Mesenchymal stem cell (in vitro differentiated cells and primary cell): ENCODE measurements around the gene TSR2. TPM values are rescaled to one million over a fixed set of nuclear protein-coding genes. Genes with fewer than 3 reads are reported as not detected.

Experiments
- DNase-seq: peaks from one replicate; pipeline ENCODE4 v3.0.0-alpha.2; 2013
- H2AFZ ChIP-seq: one replicate; pipeline ENCODE4 v1.6.1; 2013; ENCODE audit warnings: low read depth, mild to moderate bottlenecking, control low read depth, inconsistent platforms, low read length, moderate library complexity
- H2AK5ac ChIP-seq: 2 replicates; pipeline ENCODE4 v1.6.1; 2013; ENCODE audit warnings: low read length, moderate library complexity, mild to moderate bottlenecking, inconsistent platforms; ENCODE audit not compliant: severe bottlenecking
- H2BK120ac ChIP-seq: one replicate; pipeline ENCODE4 v1.6.1; 2013; ENCODE audit warnings: low read depth, mild to moderate bottlenecking, inconsistent platforms, low read length, moderate library complexity
- H2BK12ac ChIP-seq, 2 experiments: one replicate each; pipeline ENCODE4 v1.6.1; 2013; ENCODE audit warnings: inconsistent platforms in 2 of 2, low read length in 2 of 2, mild to moderate bottlenecking in 2 of 2, moderate library complexity in 2 of 2, control low read depth in 1 of 2
- H2BK15ac ChIP-seq: one replicate; pipeline ENCODE4 v1.6.1; 2013; ENCODE audit warnings: mild to moderate bottlenecking, low read depth, inconsistent platforms; ENCODE audit not compliant: poor library complexity, severe bottlenecking
- H2BK5ac ChIP-seq: 2 replicates; pipeline ENCODE4 v1.6.1; 2013; ENCODE audit warnings: low read depth, mild to moderate bottlenecking, low read length, control low read depth, inconsistent platforms; ENCODE audit not compliant: poor library complexity, severe bottlenecking
- H3K14ac ChIP-seq, 2 experiments: one replicate each; pipeline ENCODE4 v1.6.1; 2013; ENCODE audit warnings: inconsistent platforms in 2 of 2, low read length in 2 of 2, control low read depth in 1 of 2, mild to moderate bottlenecking in 1 of 2, moderate library complexity in 1 of 2
- H3K18ac ChIP-seq, 2 experiments: one replicate each; pipeline ENCODE4 v1.6.1; 2013; ENCODE audit warnings: inconsistent platforms in 2 of 2, low read length in 2 of 2, control low read depth in 1 of 2, low read depth in 1 of 2, mild to moderate bottlenecking in 1 of 2
- H3K23ac ChIP-seq, 2 experiments: one replicate each; pipeline ENCODE4 v1.6.1; 2013; ENCODE audit warnings: inconsistent platforms in 2 of 2, low read length in 2 of 2, mild to moderate bottlenecking in 2 of 2, moderate library complexity in 2 of 2, control low read depth in 1 of 2
- H3K27ac ChIP-seq: 2 replicates; pipeline ENCODE4 v1.5.1; 2013; ENCODE audit warnings: mild to moderate bottlenecking, moderate library complexity, low read length, control low read depth, inconsistent platforms; ENCODE audit not compliant: poor library complexity, severe bottlenecking
- H3K27me3 ChIP-seq, 2 experiments: 2 replicates each; pipeline versions ENCODE4 v1.6.1 to v1.7.0; 2013; ENCODE audit warnings: low read length in 2 of 2, mild to moderate bottlenecking in 2 of 2, moderate library complexity in 2 of 2, control low read depth in 1 of 2, inconsistent platforms in 1 of 2; ENCODE audit not compliant: control insufficient read depth in 1 of 2, insufficient read depth in 1 of 2
- H3K36me3 ChIP-seq, 2 experiments: 2 replicates each; pipeline versions ENCODE4 v1.6.1 to v1.7.0; 2013; ENCODE audit warnings: low read length in 2 of 2, control low read depth in 1 of 2, inconsistent platforms in 1 of 2, low read depth in 1 of 2, mild to moderate bottlenecking in 1 of 2; ENCODE audit not compliant: insufficient read depth in 2 of 2, control insufficient read depth in 1 of 2
- H3K4ac ChIP-seq, 2 experiments: one replicate each; pipeline ENCODE4 v1.6.1; 2013; ENCODE audit warnings: inconsistent platforms in 2 of 2, low read length in 2 of 2, mild to moderate bottlenecking in 2 of 2, moderate library complexity in 2 of 2, control low read depth in 1 of 2, low read depth in 1 of 2
- H3K4me1 ChIP-seq: 2 replicates; pipeline ENCODE4 v1.6.1; 2013; ENCODE audit warnings: low read depth, low read length, control low read depth; ENCODE audit not compliant: control insufficient read depth, insufficient read depth
- H3K4me2 ChIP-seq: 2 replicates; pipeline ENCODE4 v1.6.1; 2013; ENCODE audit warnings: low read length, mild to moderate bottlenecking, inconsistent platforms; ENCODE audit not compliant: poor library complexity, severe bottlenecking
- H3K4me3 ChIP-seq, 2 experiments: 2 replicates each; pipeline versions ENCODE4 v1.5.1 to v1.7.0; 2013; ENCODE audit warnings: low read length in 2 of 2, mild to moderate bottlenecking in 2 of 2, control low read depth in 1 of 2, low read depth in 1 of 2; ENCODE audit not compliant: insufficient read depth in 1 of 2
- H3K79me1 ChIP-seq: replicated peaks from 2 replicates; pipeline ENCODE4 v1.6.1; 2013; ENCODE audit warnings: mild to moderate bottlenecking, control low read depth, low read length, inconsistent platforms; ENCODE audit not compliant: poor library complexity, severe bottlenecking
- H3K9ac ChIP-seq: 2 replicates; pipeline ENCODE4 v1.7.0; 2013; ENCODE audit warnings: mild to moderate bottlenecking, low read length, moderate library complexity
- H3K9me3 ChIP-seq: 2 replicates; pipeline ENCODE4 v1.7.0; 2013; ENCODE audit warnings: mild to moderate bottlenecking, low read length; ENCODE audit not compliant: control insufficient read depth
- H4K8ac ChIP-seq: one replicate; pipeline ENCODE4 v1.6.1; 2013; ENCODE audit warnings: inconsistent platforms, mild to moderate bottlenecking, low read length, moderate library complexity
- H4K91ac ChIP-seq: one replicate; pipeline ENCODE4 v1.6.1; 2013; ENCODE audit warnings: mild to moderate bottlenecking, low read length, inconsistent platforms
- WGBS: methylation state at CpG from one replicate; pipeline ENCODE4 v1.1.7; 2013; ENCODE audit warnings: mixed read lengths; 5-methylcytosine and 5-hydroxymethylcytosine counted together
- polyA plus RNA-seq, 2 experiments: library from polyadenylated mRNA; stranded (reverse); fragments of 200-250 nt; gene quantifications; one replicate each; pipeline ENCODE4 v1.2.3, GENCODE V29; 2013

TSR2 gene, protein sequence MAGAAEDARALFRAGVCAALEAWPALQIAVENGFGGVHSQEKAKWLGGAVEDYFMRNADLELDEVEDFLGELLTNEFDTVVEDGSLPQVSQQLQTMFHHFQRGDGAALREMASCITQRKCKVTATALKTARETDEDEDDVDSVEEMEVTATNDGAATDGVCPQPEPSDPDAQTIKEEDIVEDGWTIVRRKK
- polyA plus RNA-seq (2013, experiment 1 of 2) = 20.3 TPM
- polyA plus RNA-seq (2013, experiment 2 of 2) = 20.5 TPM

DNA sequence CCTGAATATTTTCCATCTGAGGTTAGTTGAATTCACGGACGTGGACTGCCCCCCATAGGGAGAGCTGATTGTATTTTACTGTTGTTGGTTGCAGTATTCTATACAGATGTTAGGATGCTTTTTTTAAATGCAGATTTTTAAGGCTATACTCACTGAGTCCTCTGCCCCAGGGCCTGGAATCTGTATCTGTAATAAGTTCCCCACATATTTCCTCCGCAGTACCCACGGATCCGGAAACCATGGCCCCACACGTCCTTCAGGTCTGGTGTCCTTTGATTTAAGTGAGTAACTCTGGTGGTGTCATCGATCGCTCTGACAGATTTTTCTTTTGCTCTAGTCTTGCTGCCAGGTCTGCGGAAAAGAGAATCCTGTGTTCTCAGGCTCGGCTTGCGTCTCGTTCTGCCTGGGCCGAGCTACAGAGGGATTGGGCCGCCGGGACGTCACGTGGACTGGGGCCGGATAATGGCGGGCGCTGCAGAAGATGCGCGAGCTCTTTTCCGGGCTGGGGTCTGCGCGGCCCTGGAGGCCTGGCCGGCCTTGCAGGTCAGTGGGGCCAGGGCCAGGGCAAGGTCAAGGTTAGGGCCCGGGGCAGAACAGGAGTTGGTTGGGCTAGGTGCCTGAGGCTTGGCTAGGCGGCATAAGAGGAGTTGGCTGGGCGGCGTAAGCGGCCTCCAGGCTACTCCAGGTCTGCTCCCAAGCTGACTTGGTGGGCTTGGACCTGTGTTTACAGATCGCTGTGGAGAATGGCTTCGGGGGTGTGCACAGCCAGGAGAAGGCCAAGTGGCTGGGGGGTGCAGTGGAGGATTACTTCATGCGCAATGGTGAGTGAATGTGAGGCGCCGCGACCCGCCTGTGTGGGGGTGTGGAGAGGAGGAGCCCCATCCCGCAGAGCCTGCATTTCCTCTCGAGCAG is at the start of gene TSR2:
TSR2 (plus strand) TSS at position 445 of the 912 bp plus-strand sequence; CDS start at position 463, 18 bp downstream.
- Histone ChIP-seq H2BK5ac (no peak within 1 kb of the TSS), H3K9ac (peak within 1 kb of the TSS; percentile 93), H4K8ac (peak within 1 kb of the TSS; percentile 37), H3K4me3 (peak within 1 kb of the TSS; percentile 89 to 93), H2BK15ac (no peak within 1 kb of the TSS), H4K91ac (no peak within 1 kb of the TSS), H3K18ac (peak within 1 kb of the TSS in 1 of 2 experiments; percentile 57), H3K4ac (peak within 1 kb of the TSS in 1 of 2 experiments; percentile 60), H3K4me1 (peaks cover 3% of the 10 kb centered on the region), H2AFZ (peak within 1 kb of the TSS; percentile 63), H3K23ac (no peak within 1 kb of the TSS), H2BK12ac (no peak within 1 kb of the TSS), H2BK120ac (no peak within 1 kb of the TSS), H3K79me1 (peaks cover 2% of the 10 kb centered on the region), H3K9me3 (no peaks in the 10 kb centered on the region), H3K36me3 (peaks cover 12 to 17% of the 10 kb centered on the region in 2 experiments), H3K4me2 (peak within 1 kb of the TSS; percentile 63), H3K27me3 (peaks cover 0 to 4% of the 10 kb centered on the region in 2 experiments), H3K27ac (no peak within 1 kb of the TSS), H2AK5ac (no peak within 1 kb of the TSS), H3K14ac (no peak within 1 kb of the TSS)
- peak; percentile 89 for DNase-seq
- under 1% methylated on average over 32 of the region's 40 CpGs for WGBS

DNA sequence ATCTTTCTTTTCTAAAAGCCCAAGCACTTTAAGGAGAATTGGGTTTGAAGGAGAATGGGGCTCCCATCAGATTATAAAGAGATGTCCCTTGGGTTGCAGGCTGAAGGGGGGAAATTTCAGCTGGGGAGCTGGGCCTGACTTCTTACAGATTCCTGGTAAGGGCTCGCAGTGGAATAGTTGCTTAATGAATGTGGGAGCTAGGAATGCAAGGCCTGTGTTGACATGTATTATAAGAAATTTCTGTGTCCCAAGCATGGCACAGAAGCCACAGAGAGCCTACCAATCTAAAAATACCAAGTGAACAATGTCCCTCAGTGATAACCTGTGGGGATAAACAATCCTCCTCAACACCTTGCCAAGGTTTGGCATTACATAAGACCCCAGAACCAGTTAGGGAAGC is 43.1 kb upstream of the TSR2 start:
- Histone ChIP-seq H3K4ac (no peak overlapping the region), H3K9me3 (no peaks in the 10 kb centered on the region), H2BK12ac (no peak overlapping the region), H2AK5ac (no peak overlapping the region), H3K14ac (no peak overlapping the region), H3K27me3 (peaks cover 0 to 5% of the 10 kb centered on the region in 2 experiments), H2BK5ac (no peak overlapping the region), H2BK120ac (no peak overlapping the region), H3K4me3 (no peak overlapping the region), H3K27ac (no peak overlapping the region), H4K8ac (no peak overlapping the region), H3K79me1 (no peaks in the 10 kb centered on the region), H3K36me3 (no peaks in the 10 kb centered on the region), H3K4me1 (no peaks in the 10 kb centered on the region), H4K91ac (no peak overlapping the region), H3K23ac (no peak overlapping the region), H2BK15ac (no peak overlapping the region), H3K4me2 (no peak overlapping the region), H3K9ac (no peak overlapping the region), H2AFZ (no peak overlapping the region), H3K18ac (no peak overlapping the region)
- DNase-seq = no peak
- WGBS = no CpG with 5 or more reads among the region's 1 CpG

DNA sequence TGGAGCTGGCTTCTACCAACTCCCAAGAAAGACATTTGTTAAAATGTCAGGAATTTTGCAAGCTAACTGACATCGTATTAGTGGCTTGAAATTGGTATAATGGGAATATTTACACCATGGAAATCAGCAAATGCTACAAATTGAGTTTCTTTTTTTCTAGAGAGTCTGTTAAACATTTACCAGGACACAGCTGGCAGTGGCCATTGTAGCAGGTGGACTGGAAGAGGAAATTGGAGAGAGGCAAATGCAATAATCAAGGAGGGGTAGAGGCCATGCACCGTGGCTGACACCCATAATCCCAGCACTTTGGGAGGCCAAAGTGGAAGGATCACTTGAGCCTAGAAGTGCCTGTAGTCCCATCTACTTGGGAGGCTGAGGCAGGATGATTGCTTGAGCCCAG is 32.9 kb upstream of the TSR2 start:
- Histone ChIP-seq H3K9me3 (no peaks in the 10 kb centered on the region), H3K4me3 (no peak overlapping the region), H4K91ac (no peak overlapping the region), H3K14ac (no peak overlapping the region), H3K27me3 (peaks cover 0 to 28% of the 10 kb centered on the region in 2 experiments), H2BK5ac (no peak overlapping the region), H2AK5ac (no peak overlapping the region), H2BK15ac (no peak overlapping the region), H3K36me3 (no peaks in the 10 kb centered on the region), H2BK120ac (no peak overlapping the region), H3K4me2 (no peak overlapping the region), H4K8ac (no peak overlapping the region), H3K9ac (no peak overlapping the region), H3K18ac (no peak overlapping the region), H3K4ac (no peak overlapping the region), H3K27ac (no peak overlapping the region), H2AFZ (no peak overlapping the region), H3K23ac (no peak overlapping the region), H3K4me1 (no peaks in the 10 kb centered on the region), H2BK12ac (no peak overlapping the region), H3K79me1 (no peaks in the 10 kb centered on the region)
- no peak for DNase-seq
- WGBS = 100% methylated on average over 1 of the region's 2 CpGs

DNA sequence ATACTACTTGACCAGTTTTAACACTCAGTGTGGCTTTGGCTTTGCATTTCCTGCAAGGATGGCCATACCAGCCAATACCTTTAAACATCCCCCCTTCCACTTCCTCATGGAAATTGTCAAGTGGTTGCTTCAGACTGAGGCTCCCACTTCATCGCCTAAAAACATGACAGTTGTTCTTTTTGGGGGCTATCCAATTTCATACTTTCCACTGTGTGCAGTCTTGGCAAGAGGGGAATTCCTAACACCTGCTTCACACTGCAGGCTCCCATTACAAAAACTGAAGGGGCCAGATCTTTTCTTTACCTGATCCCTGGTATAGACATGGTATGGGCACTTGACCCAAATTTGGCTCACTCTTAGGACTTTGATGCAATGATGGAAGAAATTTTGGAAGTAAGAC is 28.5 kb upstream of the TSR2 start:
- H3K4me3 ChIP-seq = no peak overlapping the region
- H3K79me1 ChIP-seq = no peaks in the 10 kb centered on the region
- H3K4me2 ChIP-seq = no peak overlapping the region
- WGBS = 96% methylated on average over 1 of the region's 1 CpG
- no peak overlapping the region for H2BK120ac ChIP-seq
- no peak overlapping the region for H2BK5ac ChIP-seq
- H4K8ac ChIP-seq = no peak overlapping the region
- H3K14ac ChIP-seq = no peak overlapping the region
- no peaks in the 10 kb centered on the region for H3K9me3 ChIP-seq
- no peak overlapping the region for H3K4ac ChIP-seq
- no peak overlapping the region for H2BK15ac ChIP-seq
- DNase-seq = no peak
- no peak overlapping the region for H4K91ac ChIP-seq
- no peak overlapping the region for H2AK5ac ChIP-seq
- H3K23ac ChIP-seq = no peak overlapping the region
- no peaks in the 10 kb centered on the region for H3K36me3 ChIP-seq
- H2BK12ac ChIP-seq = no peak overlapping the region
- H3K18ac ChIP-seq = no peak overlapping the region
- no peak overlapping the region for H3K9ac ChIP-seq
- H3K4me1 ChIP-seq = peaks cover 2% of the 10 kb centered on the region
- H2AFZ ChIP-seq = no peak overlapping the region
- H3K27ac ChIP-seq = no peak overlapping the region
- peaks cover 0 to 38% of the 10 kb centered on the region in 2 experiments for H3K27me3 ChIP-seq
